A673 (cell line): ENCODE data around the gene TUBB4A. TPM values are rescaled to one million over a fixed set of nuclear protein-coding genes. Genes with fewer than 3 reads are reported as not detected.

Source experiments
- BruUV-seq: library from RNA; stranded (reverse); fragments of 400-500 nt; replicated peaks from 2 replicates; lab custom pipeline; 2021; lab: Mats Ljungman, UMichigan
- CTCF ChIA-PET: fragments of 300-600 bp; sonication (Branson Sonifier 250); formaldehyde crosslinking; loops from one replicate; lab custom pipeline; 2022; ENCODE audit warnings: antibody characterized with exemption; lab: Charles Lee
- POLR2A ChIA-PET: fragments of 300-600 bp; sonication (Branson Sonifier 250); formaldehyde crosslinking; loops from one replicate; lab custom pipeline; 2022; ENCODE audit warnings: antibody characterized with exemption; ENCODE audit not compliant: low non-redundant PET; lab: Charles Lee
- DNase-seq: peaks from one replicate; pipeline ENCODE4 v3.0.0-alpha.2; 2015; ENCODE audit warnings: low spot score
- H3K27ac ChIP-seq: fragments of 200-600 bp; sonication (generic); 2 replicates; pipeline ENCODE4 v1.5.1; 2016; ENCODE audit warnings: mixed run types, low read depth, mild to moderate bottlenecking, mixed read lengths, antibody characterized with exemption, low read length; ENCODE audit not compliant: poor library complexity, severe bottlenecking
- H3K27me3 ChIP-seq: fragments of 200-600 bp; sonication (generic); replicated peaks from 2 replicates; pipeline ENCODE4 v1.6.1; 2017; ENCODE audit warnings: mixed run types, low read depth, mild to moderate bottlenecking, mixed read lengths, antibody characterized with exemption, low read length; ENCODE audit not compliant: insufficient read depth, poor library complexity
- H3K36me3 ChIP-seq: fragments of 200-600 bp; sonication (generic); 2 replicates; pipeline ENCODE4 v1.6.1; 2016; ENCODE audit warnings: mixed run types, mild to moderate bottlenecking, mixed read lengths, antibody characterized with exemption, low read length; ENCODE audit not compliant: insufficient read depth, poor library complexity, severe bottlenecking
- H3K4me1 ChIP-seq: fragments of 200-600 bp; sonication (generic); 2 replicates; pipeline ENCODE4 v1.6.1; 2017; ENCODE audit warnings: mixed run types, mild to moderate bottlenecking, mixed read lengths, antibody characterized with exemption, low read length; ENCODE audit not compliant: insufficient read depth, poor library complexity, severe bottlenecking
- H3K4me3 ChIP-seq: fragments of 200-600 bp; sonication (generic); 2 replicates; pipeline ENCODE4 v1.5.1; 2016; ENCODE audit warnings: low read depth, mixed run types, mild to moderate bottlenecking, mixed read lengths, low read length; ENCODE audit not compliant: poor library complexity, severe bottlenecking
- H3K9me3 ChIP-seq: fragments of 200-600 bp; sonication (generic); 2 replicates; pipeline ENCODE4 v1.6.1; 2016; ENCODE audit warnings: mixed run types, low read depth, mild to moderate bottlenecking, mixed read lengths, antibody characterized with exemption, low read length; ENCODE audit not compliant: poor library complexity, severe bottlenecking
- CTCF ChIP-seq: fragments of 300-800, 200-600 bp; sonication (generic); conservative IDR thresholded peaks from 2 replicates; pipeline ENCODE4 v1.5.1; 2017; ENCODE audit warnings: low read depth, mild to moderate bottlenecking, antibody characterized with exemption, low read length, moderate library complexity, mixed read lengths
- EZH2 ChIP-seq: fragments of 200-600 bp; sonication (generic); IDR thresholded peaks from 2 replicates; pipeline ENCODE4 v1.6.1; 2017; ENCODE audit warnings: borderline replicate concordance, low read depth, mild to moderate bottlenecking, mixed read lengths, antibody characterized with exemption, low read length; ENCODE audit not compliant: poor library complexity, severe bottlenecking
- intact Hi-C: fragments of 100-400 bp; cut with micrococcal nuclease; formaldehyde crosslinking; loops from one replicate; pipeline ENCODE4 v1.10.0; 2022; ENCODE audit not compliant: unreplicated experiment
- total RNA-seq: library from RNA; stranded (reverse); gene quantifications from 2 replicates; pipeline ENCODE4 v1.2.3, GENCODE V29; 2021

TUBB4A gene
- total RNA-seq, 1 experiment from 2014 or later: 27.0 TPM

GRCh38 chr19:6543866-6544347, 41.8 kb upstream of the TUBB4A start:
- no peak overlapping the region for H3K4me3 ChIP-seq
- CTCF ChIA-PET: no interaction called here
- no peaks in the 10 kb centered on the region for H3K9me3 ChIP-seq
- no peak for TF ChIP-seq EZH2
- TF ChIP-seq CTCF: no peak
- no TSS peak for BruUV-seq
- no peak for DNase-seq
- H3K27me3 ChIP-seq: no peaks in the 10 kb centered on the region
- no peaks in the 10 kb centered on the region for H3K4me1 ChIP-seq
- intact Hi-C loops: no loop called here
- POLR2A ChIA-PET: no interaction called here
- no peak overlapping the region for H3K27ac ChIP-seq
- H3K36me3 ChIP-seq: no peaks in the 10 kb centered on the region

- no peak overlapping the region for H3K4me3 ChIP-seq
- H3K36me3 ChIP-seq: peaks cover 3% of the 10 kb centered on the region
- intact Hi-C loops: no loop called here
- no peak for DNase-seq
- H3K27ac ChIP-seq: no peak overlapping the region
- no peaks in the 10 kb centered on the region for H3K4me1 ChIP-seq
- peaks cover 5% of the 10 kb centered on the region for H3K9me3 ChIP-seq
- POLR2A ChIA-PET: interaction anchor here (0.7 kb wide), 1 partner anchor 231 kb away, joined by 6 read pairs; no protein-coding TSS in a partner anchor
- TF ChIP-seq EZH2 (no peak), CTCF (no peak)
- CTCF ChIA-PET: interaction anchor here (0.6 kb wide), 1 partner anchor 386 kb away, joined by 3 read pairs; no protein-coding TSS in a partner anchor
- H3K27me3 ChIP-seq: no peaks in the 10 kb centered on the region
- no TSS peak for BruUV-seq
Observed at GRCh38 chr19:6540918-6541689, 39.0 kb upstream of the TUBB4A start.

- DNase-seq: no peak
- POLR2A ChIA-PET: interaction anchor here (0.6 kb wide), 1 partner anchor 9 kb away, joined by 10 read pairs; the partner anchor contains the start of gene TNFSF9
- CTCF ChIA-PET: no interaction called here
- no peaks in the 10 kb centered on the region for H3K27me3 ChIP-seq
- peaks cover 11% of the 10 kb centered on the region for H3K36me3 ChIP-seq
- H3K27ac ChIP-seq: no peak overlapping the region
- TF ChIP-seq CTCF (no peak), EZH2 (no peak)
- no TSS peak for BruUV-seq
- no peaks in the 10 kb centered on the region for H3K4me1 ChIP-seq
- H3K4me3 ChIP-seq: no peak overlapping the region
- intact Hi-C loops: no loop called here
- H3K9me3 ChIP-seq: peaks cover 5% of the 10 kb centered on the region
Observed at GRCh38 chr19:6539514-6539913, 37.4 kb upstream of the TUBB4A start.
